HG03342 (cell line): Measurements from ENCODE around the gene NPBWR2.

Source experiments
- ATAC-seq: cut with Tn5 transposase; IDR thresholded peaks from one replicate; pipeline ENCODE4 v1.9.1; 2021; ENCODE audit warnings: mild to moderate bottlenecking, moderate library complexity; ENCODE audit not compliant: unreplicated experiment

Gene NPBWR2

GRCh38 chr20:64062596-64063388 lies 44.6 kb downstream of the NPBWR2 start, which contains the start of gene TCEA2:
Gene TCEA2, plus strand, starts transcription at chr20:64063198. Its CDS starts 115 bp downstream, at chr20:64063313.
- peak; percentile 81 for ATAC-seq

GRCh38 chr20:64062276-64062595 lies 45.1 kb downstream of the NPBWR2 start:
- no peak for ATAC-seq

GRCh38 chr20:64058536-64058935 lies 48.8 kb downstream of the NPBWR2 start:
- no peak for ATAC-seq

- no peak for ATAC-seq
Observed at GRCh38 chr20:64057628-64058498, 49.5 kb downstream of the NPBWR2 start.

GRCh38 chr20:64056889-64057627 lies 50.3 kb downstream of the NPBWR2 start:
- ATAC-seq = no peak

GRCh38 chr20:64056639-64056888 lies 50.8 kb downstream of the NPBWR2 start:
- no peak for ATAC-seq

- ATAC-seq = no peak
Observed at GRCh38 chr20:64055893-64056638, 51.3 kb downstream of the NPBWR2 start.

GRCh38 chr20:64055396-64055892 lies 51.9 kb downstream of the NPBWR2 start:
- no peak for ATAC-seq

- ATAC-seq = no peak
Observed at GRCh38 chr20:64053841-64054661, 53.3 kb downstream of the NPBWR2 start.
